SIG-M5 treated with dmso at 0.1 percent for 504 hours (cell line): ENCODE data around the gene NPRL2.

Source experiments
- DNase-seq: peaks from one replicate; lab custom pipeline; 2025; ENCODE audit not compliant: unreplicated experiment; lab: John Stamatoyannopoulos, UW

Gene NPRL2

DNA sequence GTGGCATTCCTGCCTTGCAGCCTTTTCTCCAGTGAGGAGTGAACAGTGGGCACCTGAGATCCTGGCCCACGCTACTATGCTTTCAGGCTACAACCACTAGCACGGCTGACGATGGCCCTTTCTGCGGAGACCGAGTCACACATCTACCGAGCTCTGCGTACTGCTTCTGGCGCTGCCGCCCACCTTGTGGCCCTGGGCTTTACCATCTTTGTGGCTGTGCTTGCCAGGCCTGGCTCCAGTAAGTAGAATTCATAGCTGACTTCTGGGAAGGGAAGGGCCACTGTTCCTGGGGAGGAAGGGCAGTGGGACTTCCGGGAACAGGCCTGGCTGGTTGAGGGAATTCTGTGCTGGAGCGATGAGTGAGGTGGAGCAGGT, 735 bp upstream of the NPRL2 start:
- DNase-seq, result no peak

GRCh38 chr3:50350213-50350526, 405 bp downstream of the NPRL2 start:
- no peak for DNase-seq

- peak; percentile 49 for DNase-seq
Observed at GRCh38 chr3:50347187-50347813, 3.3 kb downstream of the NPRL2 start.

DNA sequence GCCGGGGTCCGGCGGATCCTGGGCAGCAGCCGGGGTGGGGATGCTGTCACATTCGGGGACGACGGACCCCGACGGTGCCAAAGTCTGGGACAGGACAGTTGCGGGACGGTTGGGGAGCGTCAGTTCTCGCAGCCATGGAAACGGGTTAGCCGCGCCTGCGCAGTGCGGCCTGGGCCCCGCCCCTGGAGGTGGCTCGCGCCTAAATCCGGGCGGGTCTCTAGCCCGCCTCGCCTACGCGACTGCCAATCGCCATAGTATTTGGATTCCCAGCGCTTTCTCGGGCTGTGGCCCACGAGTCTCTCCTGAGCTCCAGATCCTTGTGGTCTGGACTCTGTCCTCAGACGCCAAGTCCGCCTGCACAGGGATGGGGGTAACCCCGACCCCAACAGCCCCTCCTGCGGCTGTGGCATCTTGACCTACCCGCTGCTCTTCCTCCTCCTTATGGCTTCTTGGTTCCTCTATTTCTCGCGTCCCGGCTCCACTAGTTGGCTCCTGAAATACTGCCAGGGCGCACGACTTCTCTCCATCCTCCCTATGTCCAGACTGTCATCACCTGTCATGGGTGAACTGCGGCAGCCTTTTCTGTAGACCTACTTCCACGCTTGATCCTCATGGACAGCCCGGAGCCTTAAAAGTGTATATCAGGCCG, 4.9 kb downstream of the NPRL2 start, which contains the start of gene ZMYND10:
TSS of gene ZMYND10 (minus strand) at position 147 of the 649 bp plus-strand sequence. CDS start 153 bp downstream, outside the sequence.
- no peak for DNase-seq

DNA sequence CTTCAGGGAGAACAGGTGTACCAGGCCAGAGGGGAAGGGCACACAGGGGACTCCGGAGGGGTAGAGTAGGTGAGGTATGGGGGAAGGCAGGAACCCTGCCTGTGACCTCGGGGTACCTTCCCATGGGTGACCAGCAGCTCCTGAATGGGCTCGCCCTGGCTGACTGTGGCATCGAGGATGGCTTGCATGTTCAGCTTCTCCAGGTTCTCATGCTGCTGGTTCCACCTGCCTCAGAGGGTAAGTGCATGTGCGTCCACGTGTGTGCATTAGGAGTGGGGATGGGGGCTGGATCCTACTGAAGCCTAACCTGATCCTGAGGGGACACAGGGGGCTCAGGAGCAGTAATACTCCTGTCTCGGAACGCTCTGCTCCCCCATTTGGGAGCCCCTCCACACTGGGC, 5.6 kb downstream of the NPRL2 start:
- no peak for DNase-seq

GRCh38 chr3:50342813-50343633, 7.6 kb downstream of the NPRL2 start:
- no peak for DNase-seq

GRCh38 chr3:50341996-50342650, 8.5 kb downstream of the NPRL2 start:
- no peak for DNase-seq

DNA sequence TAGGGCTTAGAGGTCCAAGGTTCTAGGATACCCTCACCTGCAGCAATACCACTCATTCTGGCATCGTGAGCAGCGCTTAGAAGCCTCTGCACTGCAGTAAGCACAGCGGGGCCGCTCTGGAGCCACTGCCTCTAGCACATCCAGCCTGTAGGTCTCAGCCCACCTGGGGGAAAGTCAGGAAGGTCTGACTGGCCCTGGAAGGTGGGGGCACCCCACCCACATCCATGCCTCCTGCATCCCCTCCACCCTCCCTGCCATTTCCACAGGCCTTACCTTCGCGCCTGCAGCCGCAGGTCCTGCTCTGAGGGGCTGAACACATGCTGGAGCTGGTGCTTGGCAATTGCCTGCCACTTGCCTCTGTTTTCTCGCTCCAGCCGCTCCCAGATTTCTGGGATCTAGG, 9.0 kb downstream of the NPRL2 start:
- no peak for DNase-seq

DNA sequence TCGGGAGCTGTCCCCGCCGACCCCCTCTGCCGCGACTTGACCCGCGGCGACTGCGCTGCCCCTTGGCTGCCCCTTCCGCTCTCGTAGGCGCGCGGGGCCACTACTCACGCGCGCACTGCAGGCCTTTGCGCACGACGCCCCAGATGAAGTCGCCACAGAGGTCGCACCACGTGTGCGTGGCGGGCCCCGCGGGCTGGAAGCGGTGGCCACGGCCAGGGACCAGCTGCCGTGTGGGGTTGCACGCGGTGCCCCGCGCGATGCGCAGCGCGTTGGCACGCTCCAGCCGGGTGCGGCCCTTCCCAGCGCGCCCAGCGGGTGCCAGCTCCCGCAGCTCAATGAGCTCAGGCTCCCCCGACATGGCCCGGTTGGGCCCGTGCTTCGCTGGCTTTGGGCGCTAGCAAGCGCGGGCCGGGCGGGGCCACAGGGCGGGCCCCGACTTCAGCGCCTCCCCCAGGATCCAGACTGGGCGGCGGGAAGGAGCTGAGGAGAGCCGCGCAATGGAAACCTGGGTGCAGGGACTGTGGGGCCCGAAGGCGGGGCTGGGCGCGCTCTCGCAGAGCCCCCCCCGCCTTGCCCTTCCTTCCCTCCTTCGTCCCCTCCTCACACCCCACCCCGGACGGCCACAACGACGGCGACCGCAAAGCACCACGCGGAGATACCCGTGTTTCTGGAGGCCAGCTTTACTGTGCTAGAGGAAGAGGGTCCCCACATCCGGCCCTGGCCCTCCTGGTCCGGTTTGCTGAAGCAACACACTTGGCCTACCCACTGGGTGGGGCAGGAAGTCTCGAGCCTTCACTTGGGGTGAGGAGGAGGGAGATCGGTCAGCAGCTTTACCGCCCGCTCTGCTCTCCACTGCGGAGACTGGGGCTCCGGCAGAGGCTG, 9.9 kb downstream of the NPRL2 start, which contains the start of gene RASSF1:
TSS of gene RASSF1 (minus strand) at position 389 of the 882 bp plus-strand sequence. CDS start at position 358, 31 bp downstream.
- DNase-seq, result peak; percentile 98

DNA sequence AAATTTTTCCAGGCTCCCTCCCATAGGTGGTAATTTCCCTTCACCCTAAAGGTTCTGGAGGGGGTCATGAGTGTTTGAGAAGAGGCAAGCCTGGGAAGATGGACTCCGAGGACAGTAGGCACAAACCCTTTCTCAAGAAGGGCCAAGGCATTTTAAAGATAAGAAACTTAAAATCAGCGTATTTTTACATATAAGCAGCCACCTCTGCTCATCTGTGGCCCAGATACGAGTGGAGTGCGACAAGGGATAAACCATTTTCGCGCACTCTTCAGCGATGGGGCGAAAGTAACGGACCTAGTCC, 10.5 kb downstream of the NPRL2 start:
- no peak for DNase-seq

- no peak for DNase-seq
Observed at GRCh38 chr3:50339485-50340146, 11.0 kb downstream of the NPRL2 start.

- peak; percentile 65 for DNase-seq
Observed at GRCh38 chr3:50338965-50339364, 11.6 kb downstream of the NPRL2 start.

GRCh38 chr3:50337175-50337861, 13.3 kb downstream of the NPRL2 start:
- peak; percentile 98 for DNase-seq

DNA sequence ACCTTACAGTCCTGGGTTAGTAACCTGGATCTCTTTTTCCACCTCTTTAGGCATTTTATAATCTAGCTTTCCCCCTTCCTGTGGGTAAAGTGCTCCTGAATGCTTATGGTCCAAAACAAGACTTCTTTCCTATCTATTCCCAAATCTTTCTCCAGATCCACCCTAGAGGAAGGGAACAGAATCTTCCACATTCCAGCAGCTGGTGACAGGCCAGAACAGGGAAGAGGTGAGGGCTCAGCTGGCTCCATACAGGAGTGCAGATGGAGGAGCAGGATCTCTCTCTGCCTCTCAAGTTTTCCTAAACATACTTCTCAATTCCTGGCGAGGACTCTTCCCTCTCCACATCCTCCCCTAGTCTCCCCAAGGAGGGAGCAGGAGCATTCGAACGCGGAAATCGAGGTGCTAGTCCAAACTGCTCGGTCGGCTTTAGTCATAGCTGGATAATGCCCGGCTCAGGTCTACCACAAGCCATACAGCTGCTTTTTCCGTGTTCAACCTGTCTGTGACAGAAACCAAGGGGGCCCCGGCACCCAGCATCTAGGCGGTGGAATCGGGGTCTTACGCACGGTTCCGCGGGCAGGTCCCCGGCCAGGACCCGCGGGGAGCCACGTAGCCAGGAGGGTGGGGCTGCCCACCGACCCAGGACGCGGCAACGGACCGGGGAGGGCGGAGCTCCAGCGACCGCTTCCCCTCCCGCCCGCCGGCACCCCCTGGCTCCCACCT, 14.0 kb downstream of the NPRL2 start:
- DNase-seq, result no peak

GRCh38 chr3:50334339-50335075, 16.1 kb downstream of the NPRL2 start:
- DNase-seq, result no peak

DNA sequence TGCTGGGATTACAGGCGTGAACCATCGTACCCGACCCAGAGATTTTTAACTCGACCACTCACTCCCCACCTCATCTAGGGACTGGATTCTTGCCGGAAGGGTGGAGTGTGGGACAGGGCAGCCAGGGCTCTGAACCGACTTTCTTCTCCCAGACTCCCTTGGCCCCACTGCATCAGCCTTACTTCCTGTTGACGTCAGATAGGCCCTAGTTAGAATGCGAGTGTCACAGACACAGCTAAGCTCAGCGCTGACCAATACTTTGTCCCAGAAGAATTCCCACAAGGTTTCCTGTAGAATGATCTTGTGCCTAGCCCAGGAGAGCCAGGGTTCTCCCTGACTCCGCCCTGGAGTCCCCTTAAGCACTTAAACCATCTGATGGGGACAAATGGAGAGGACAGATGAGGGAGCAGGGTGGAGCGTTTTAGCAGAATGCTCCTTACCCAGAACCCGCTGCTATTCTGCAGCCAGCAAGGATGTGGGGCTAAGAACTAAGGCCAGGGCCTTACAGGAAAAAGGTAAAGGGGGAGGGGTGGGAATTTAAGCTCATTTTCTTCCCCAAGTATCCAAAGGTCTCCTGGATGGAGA, 16.7 kb downstream of the NPRL2 start:
- no peak for DNase-seq

- DNase-seq, result no peak
Observed at GRCh38 chr3:50331364-50331907, 19.1 kb downstream of the NPRL2 start.

DNA sequence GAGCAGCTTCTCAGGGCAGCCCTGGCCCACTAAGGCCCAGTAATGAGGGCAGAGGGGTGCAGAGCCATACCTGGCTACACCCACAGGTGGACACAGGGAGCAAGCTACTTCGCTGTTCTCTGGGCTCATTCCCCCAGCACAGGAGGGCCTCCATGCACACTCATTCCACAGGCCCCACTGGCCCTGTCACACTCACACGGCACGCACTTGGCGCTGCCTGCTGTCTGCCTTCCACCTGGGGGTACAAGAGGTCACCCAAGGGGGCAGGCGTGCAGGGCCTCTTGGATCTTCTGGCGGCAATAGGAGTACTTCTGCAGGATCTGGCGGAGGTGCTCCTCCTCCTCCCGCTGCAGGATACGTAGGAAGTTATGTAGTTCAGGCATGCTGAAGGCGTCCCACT, 20.2 kb downstream of the NPRL2 start:
- no peak for DNase-seq
